ENCODE measurements around the gene SAMD4A.

SAMD4A gene

GRCh38 chr14:54698966-54699530 lies 132.1 kb downstream of the SAMD4A start:
- TF ChIP-seq TCF12 (IDR thresholded peaks at IDR 0.05; ENCODE audit: low read depth) (no peak), USF1 (IDR thresholded peaks at IDR 0.05) (0 out of 2 replicates have a peak, but pooled peaks have one; percentile 10)

GRCh38 chr14:54699735-54700134 lies 132.8 kb downstream of the SAMD4A start:
- no peak for TF ChIP-seq RAD21 (IDR thresholded peaks at IDR 0.05; ENCODE audit: low read depth)
- TF ChIP-seq MAX (IDR thresholded peaks at IDR 0.05): no peak
- TF ChIP-seq TAF1 (IDR thresholded peaks at IDR 0.05; ENCODE audit: low read depth): no peak
- no peak for TF ChIP-seq EGR1 (IDR thresholded peaks at IDR 0.05)
- no peak for TF ChIP-seq NFIC (IDR thresholded peaks at IDR 0.05)
- no peak for TF ChIP-seq REST (IDR thresholded peaks at IDR 0.05; ENCODE audit: low read depth)
- TF ChIP-seq TEAD4 (IDR thresholded peaks at IDR 0.05): no peak
- TF ChIP-seq ZBTB7A (IDR thresholded peaks at IDR 0.05; ENCODE audit: low read depth): no peak
- TF ChIP-seq CEBPB (IDR thresholded peaks at IDR 0.05): no peak
- TF ChIP-seq YY1 (IDR thresholded peaks at IDR 0.05; ENCODE audit: low read depth): no peak
- no peak for TF ChIP-seq CREB1 (IDR thresholded peaks at IDR 0.05; ENCODE audit: low read depth)
- no peak for TF ChIP-seq TCF12 (IDR thresholded peaks at IDR 0.05; ENCODE audit: low read depth)
- no peak for TF ChIP-seq USF1 (IDR thresholded peaks at IDR 0.05)
- TF ChIP-seq EP300 (IDR thresholded peaks at IDR 0.05; ENCODE audit: borderline replicate concordance): no peak
- no peak for TF ChIP-seq FOXM1 (IDR thresholded peaks at IDR 0.05; ENCODE audit: borderline replicate concordance, low read depth)

- TF ChIP-seq FOXM1 (IDR thresholded peaks at IDR 0.05; ENCODE audit: borderline replicate concordance, low read depth) (no peak), TEAD4 (IDR thresholded peaks at IDR 0.05) (no peak)
Observed at GRCh38 chr14:54700717-54701116, 133.8 kb downstream of the SAMD4A start.

- TF ChIP-seq FOXM1 (IDR thresholded peaks at IDR 0.05; ENCODE audit: borderline replicate concordance, low read depth): no peak
- no peak for TF ChIP-seq NFIC (IDR thresholded peaks at IDR 0.05)
- no peak for TF ChIP-seq EP300 (IDR thresholded peaks at IDR 0.05; ENCODE audit: borderline replicate concordance)
- TF ChIP-seq CEBPB (IDR thresholded peaks at IDR 0.05): no peak
- TF ChIP-seq CREB1 (IDR thresholded peaks at IDR 0.05; ENCODE audit: low read depth): no peak
- TF ChIP-seq TAF1 (IDR thresholded peaks at IDR 0.05; ENCODE audit: low read depth): no peak
- TF ChIP-seq ZBTB7A (IDR thresholded peaks at IDR 0.05; ENCODE audit: low read depth): no peak
- TF ChIP-seq EGR1 (IDR thresholded peaks at IDR 0.05): no peak
- no peak for TF ChIP-seq RAD21 (IDR thresholded peaks at IDR 0.05; ENCODE audit: low read depth)
- no peak for TF ChIP-seq USF1 (IDR thresholded peaks at IDR 0.05)
- no peak for TF ChIP-seq TCF12 (IDR thresholded peaks at IDR 0.05; ENCODE audit: low read depth)
- no peak for TF ChIP-seq TEAD4 (IDR thresholded peaks at IDR 0.05)
- TF ChIP-seq YY1 (IDR thresholded peaks at IDR 0.05; ENCODE audit: low read depth): no peak
- no peak for TF ChIP-seq REST (IDR thresholded peaks at IDR 0.05; ENCODE audit: low read depth)
Observed at GRCh38 chr14:54702014-54702491, 135.1 kb downstream of the SAMD4A start.

- no peak for TF ChIP-seq YY1 (IDR thresholded peaks at IDR 0.05; ENCODE audit: low read depth)
- TF ChIP-seq EGR1 (IDR thresholded peaks at IDR 0.05): no peak
- TF ChIP-seq CREB1 (IDR thresholded peaks at IDR 0.05; ENCODE audit: low read depth): no peak
- no peak for TF ChIP-seq CEBPB (IDR thresholded peaks at IDR 0.05)
- no peak for TF ChIP-seq EP300 (IDR thresholded peaks at IDR 0.05; ENCODE audit: borderline replicate concordance)
- no peak for TF ChIP-seq USF1 (IDR thresholded peaks at IDR 0.05)
- TF ChIP-seq MAX (IDR thresholded peaks at IDR 0.05): no peak
- TF ChIP-seq TAF1 (IDR thresholded peaks at IDR 0.05; ENCODE audit: low read depth): no peak
- TF ChIP-seq ZBTB7A (IDR thresholded peaks at IDR 0.05; ENCODE audit: low read depth): no peak
Observed at GRCh38 chr14:54702492-54702891, 135.6 kb downstream of the SAMD4A start.

All from Ishikawa (cell line).